Astrocyte (in vitro differentiated cells and primary cell): ENCODE results near the gene COA5. TPM values are rescaled to one million over a fixed set of nuclear protein-coding genes. Genes with fewer than 3 reads are reported as not detected.

Experiments used
- DNase-seq: peaks from one replicate; pipeline ENCODE4 v3.0.0-alpha.2; 2010; ENCODE audit warnings: low read depth
- FAIRE-seq: peaks from 2 replicates; lab custom pipeline; 2011; peaks lifted over from hg19 to GRCh38; lab: Jason Lieb, UNC
- H2AFZ ChIP-seq: 2 replicates; pipeline ENCODE4 v1.6.0; 2012; ENCODE audit warnings: low read depth, low read length, inconsistent platforms
- H3K27ac ChIP-seq: 2 replicates; pipeline ENCODE4 v1.5.1; 2011; ENCODE audit warnings: low read depth, low read length, inconsistent platforms
- H3K27me3 ChIP-seq: 2 replicates; pipeline ENCODE4 v1.6.0; 2011; ENCODE audit warnings: low read length, inconsistent platforms; ENCODE audit not compliant: insufficient read depth
- H3K36me3 ChIP-seq: 2 replicates; pipeline ENCODE4 v1.5.1; 2011; ENCODE audit warnings: low read length, inconsistent platforms; ENCODE audit not compliant: insufficient read depth
- H3K4me1 ChIP-seq: 2 replicates; pipeline ENCODE4 v1.5.1; 2011; ENCODE audit warnings: low read length, inconsistent platforms; ENCODE audit not compliant: insufficient read depth
- H3K4me2 ChIP-seq: 2 replicates; pipeline ENCODE4 v1.6.0; 2012; ENCODE audit warnings: low read length, inconsistent platforms
- H3K4me3 ChIP-seq: 2 replicates; pipeline ENCODE4 v1.5.1; 2011; ENCODE audit warnings: low read depth, mild to moderate bottlenecking, low read length, inconsistent platforms; ENCODE audit not compliant: insufficient read depth
- H3K79me2 ChIP-seq: 2 replicates; pipeline ENCODE4 v1.6.0; 2012; ENCODE audit warnings: mild to moderate bottlenecking, low read length, inconsistent platforms; ENCODE audit not compliant: insufficient read depth
- H3K9ac ChIP-seq: 2 replicates; pipeline ENCODE4 v1.6.0; 2012; ENCODE audit warnings: mild to moderate bottlenecking, low read length, inconsistent platforms
- H3K9me3 ChIP-seq: 2 replicates; pipeline ENCODE4 v1.5.1; 2012; ENCODE audit warnings: low read depth, mild to moderate bottlenecking, low read length, inconsistent platforms; ENCODE audit not compliant: insufficient read depth
- H4K20me1 ChIP-seq: 2 replicates; pipeline ENCODE4 v1.6.0; 2012; ENCODE audit warnings: low read length, inconsistent platforms; ENCODE audit not compliant: insufficient read depth
- H3K27ac Mint-ChIP-seq: one replicate; pipeline ENCODE4 v1.8.0; 2021; ENCODE audit warnings: mild to moderate bottlenecking, mixed read lengths; ENCODE audit not compliant: unreplicated experiment
- H3K27me3 Mint-ChIP-seq: one replicate; pipeline ENCODE4 v1.8.0; 2021; ENCODE audit warnings: low read depth, mixed read lengths; ENCODE audit not compliant: unreplicated experiment
- H3K36me3 Mint-ChIP-seq: one replicate; pipeline ENCODE4 v1.8.0; 2021; ENCODE audit warnings: low read depth, mixed read lengths; ENCODE audit not compliant: unreplicated experiment
- H3K4me1 Mint-ChIP-seq: one replicate; pipeline ENCODE4 v1.8.0; 2021; ENCODE audit warnings: low read depth, mixed read lengths; ENCODE audit not compliant: unreplicated experiment
- H3K4me3 Mint-ChIP-seq: one replicate; pipeline ENCODE4 v1.8.0; 2021; ENCODE audit warnings: mild to moderate bottlenecking, moderate library complexity, mixed read lengths; ENCODE audit not compliant: unreplicated experiment
- H3K9me3 Mint-ChIP-seq: one replicate; pipeline ENCODE4 v1.8.0; 2021; ENCODE audit warnings: mild to moderate bottlenecking, mixed read lengths; ENCODE audit not compliant: unreplicated experiment
- CTCF ChIP-seq: IDR thresholded peaks from 2 replicates; pipeline ENCODE4 v1.5.1; 2011; ENCODE audit warnings: low read depth, mild to moderate bottlenecking, inconsistent platforms, low read length, moderate library complexity; ENCODE audit not compliant: insufficient read depth
- EZH2 ChIP-seq: IDR thresholded peaks from 2 replicates; pipeline ENCODE4 v1.6.1; 2012; ENCODE audit warnings: mild to moderate bottlenecking, low read length, inconsistent platforms; ENCODE audit not compliant: insufficient read depth
- total RNA-seq: library from RNA; stranded (reverse); gene quantifications from 2 replicates; pipeline ENCODE4 v1.2.1, GENCODE V29; 2021

COA5 gene
- total RNA-seq, 1 donor from 2014 or later = 19.8 TPM

- TF ChIP-seq CTCF = no peak
- TF ChIP-seq EZH2 = no peak
- no peaks in the 10 kb centered on the region for H3K9me3 ChIP-seq
- Mint-ChIP-seq H3K27ac (no peak overlapping the region), H3K4me1 (no peaks in the 10 kb centered on the region), H3K4me3 (no peak overlapping the region), H3K27me3 (no peaks in the 10 kb centered on the region), H3K9me3 (no peaks in the 10 kb centered on the region), H3K36me3 (no peaks in the 10 kb centered on the region)
- no peak overlapping the region for H3K27ac ChIP-seq
- no peak for DNase-seq
- no peaks in the 10 kb centered on the region for H3K27me3 ChIP-seq
- peaks cover 3% of the 10 kb centered on the region for H3K79me2 ChIP-seq
- no peak overlapping the region for H3K9ac ChIP-seq
- H3K4me2 ChIP-seq = no peak overlapping the region
- H4K20me1 ChIP-seq = peaks cover 17% of the 10 kb centered on the region
- H3K4me3 ChIP-seq = no peak overlapping the region
- H3K4me1 ChIP-seq = no peaks in the 10 kb centered on the region
- no peak overlapping the region for H2AFZ ChIP-seq
- no peak for FAIRE-seq
- H3K36me3 ChIP-seq = peaks cover 24% of the 10 kb centered on the region
Observed at GRCh38 chr2:98617149-98617548, 8.8 kb upstream of the COA5 start.

DNA sequence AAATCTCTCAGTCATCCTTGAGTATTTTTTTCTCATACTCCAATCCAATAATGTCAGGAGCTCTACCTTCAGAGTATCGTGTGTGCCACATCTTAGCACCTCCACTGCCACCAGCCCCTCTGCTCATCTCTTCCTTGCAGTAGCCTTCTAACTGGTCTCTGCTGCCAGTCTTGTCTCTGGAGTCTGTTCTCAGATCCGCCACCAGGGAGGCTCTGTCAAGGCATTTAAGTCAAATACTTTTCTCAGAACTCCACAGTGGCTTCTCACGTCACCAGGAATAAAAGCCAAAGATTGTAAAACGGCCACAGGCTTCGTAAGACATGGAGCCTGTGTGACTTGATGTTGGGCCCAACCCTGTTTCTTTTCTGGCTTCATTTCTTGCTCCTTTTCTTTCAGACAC, 7.2 kb upstream of the COA5 start:
- Histone ChIP-seq H4K20me1 (peaks cover 17% of the 10 kb centered on the region), H2AFZ (no peak overlapping the region), H3K27ac (no peak overlapping the region), H3K36me3 (peaks cover 33% of the 10 kb centered on the region), H3K4me1 (peaks cover 2% of the 10 kb centered on the region), H3K27me3 (no peaks in the 10 kb centered on the region), H3K9ac (no peak overlapping the region), H3K4me2 (no peak overlapping the region), H3K79me2 (peaks cover 15% of the 10 kb centered on the region), H3K9me3 (no peaks in the 10 kb centered on the region), H3K4me3 (no peak overlapping the region)
- Mint-ChIP-seq H3K27me3 (no peaks in the 10 kb centered on the region), H3K4me3 (no peak overlapping the region), H3K4me1 (peaks cover 11% of the 10 kb centered on the region), H3K27ac (no peak overlapping the region), H3K9me3 (no peaks in the 10 kb centered on the region), H3K36me3 (peaks cover 2% of the 10 kb centered on the region)
- TF ChIP-seq EZH2 (no peak), CTCF (no peak)
- DNase-seq (no peak), FAIRE-seq (no peak)

DNA sequence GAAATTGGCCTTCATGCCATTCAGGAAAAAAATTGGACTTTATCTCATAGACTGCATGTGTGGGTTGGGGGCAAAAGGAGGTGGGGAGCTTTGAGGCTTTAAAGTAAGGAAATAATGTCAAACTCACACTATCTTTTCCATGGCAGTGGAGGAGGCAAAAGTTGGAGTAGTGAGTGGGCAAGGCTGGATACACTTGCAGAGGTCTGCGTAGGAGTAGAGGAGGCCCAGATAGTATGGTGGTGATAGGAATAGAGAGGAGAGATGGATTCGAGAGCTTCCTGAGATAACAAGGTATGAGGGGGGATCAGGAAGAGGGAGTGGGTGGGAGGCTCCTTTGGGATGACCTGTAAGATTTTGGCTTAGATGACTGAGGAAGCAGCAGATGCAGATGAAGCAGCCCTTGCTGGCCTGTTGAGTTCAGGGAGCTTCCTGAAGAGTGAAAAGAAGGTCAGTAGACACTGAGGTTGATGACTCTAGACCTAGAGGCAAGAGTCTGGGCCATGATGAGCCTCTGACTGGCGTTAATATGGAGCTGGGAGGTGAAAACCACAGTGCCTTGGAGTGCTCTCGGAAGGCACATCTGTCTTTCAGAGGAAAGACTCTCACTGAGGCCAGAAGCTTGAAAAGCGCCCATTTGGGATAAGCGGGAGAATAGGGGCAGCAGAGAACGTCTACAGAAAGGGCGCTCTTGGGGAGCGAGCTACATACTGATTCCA, 5.9 kb upstream of the COA5 start:
- Histone ChIP-seq H3K27ac (no peak overlapping the region), H3K4me1 (peaks cover 15% of the 10 kb centered on the region), H4K20me1 (peaks cover 17% of the 10 kb centered on the region), H2AFZ (no peak overlapping the region), H3K4me2 (no peak overlapping the region), H3K36me3 (peaks cover 33% of the 10 kb centered on the region), H3K9me3 (no peaks in the 10 kb centered on the region), H3K27me3 (no peaks in the 10 kb centered on the region), H3K4me3 (no peak overlapping the region), H3K9ac (no peak overlapping the region), H3K79me2 (peaks cover 28% of the 10 kb centered on the region)
- Mint-ChIP-seq H3K27ac (no peak overlapping the region), H3K9me3 (no peaks in the 10 kb centered on the region), H3K4me3 (no peak overlapping the region), H3K27me3 (no peaks in the 10 kb centered on the region), H3K4me1 (peaks cover 21% of the 10 kb centered on the region), H3K36me3 (peaks cover 4% of the 10 kb centered on the region)
- FAIRE-seq = no peak
- TF ChIP-seq EZH2 = no peak
- no peak for TF ChIP-seq CTCF
- no peak for DNase-seq
